Stimulated activated CD8-positive, alpha-beta memory T cell treated with anti-CD3 and anti-CD28 coated beads, Interleukin-12 subunit alpha, Interleukin-12 subunit beta, amount 100 ng/mL, for 24 hours (primary cell): Measurements from ENCODE around the gene KIRREL3.

Experiments used
- DNase-seq: peaks from one replicate; pipeline ENCODE4 v3.0.0-alpha.2; 2020; ENCODE audit errors: extremely low read depth

KIRREL3 gene

DNA sequence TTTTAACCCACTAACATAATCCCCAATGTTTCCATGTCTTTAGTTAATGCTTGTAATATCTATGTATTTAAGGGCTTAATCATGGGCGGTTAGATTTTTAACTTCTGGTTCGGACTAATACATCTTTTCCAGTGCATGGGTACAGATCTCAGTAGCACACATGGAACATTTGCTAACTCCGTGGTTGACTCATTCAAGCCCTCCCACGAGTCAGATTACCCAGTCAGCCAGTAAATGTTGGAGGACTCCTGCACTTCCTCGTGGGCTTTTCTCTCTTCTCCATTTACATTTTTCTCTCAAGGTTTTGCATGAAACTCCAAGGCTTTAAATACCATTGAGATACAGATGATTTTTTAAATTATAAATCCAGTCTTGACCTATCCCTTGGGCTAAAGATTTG, 331.2 kb downstream of the KIRREL3 start:
- DNase-seq, result no peak

DNA sequence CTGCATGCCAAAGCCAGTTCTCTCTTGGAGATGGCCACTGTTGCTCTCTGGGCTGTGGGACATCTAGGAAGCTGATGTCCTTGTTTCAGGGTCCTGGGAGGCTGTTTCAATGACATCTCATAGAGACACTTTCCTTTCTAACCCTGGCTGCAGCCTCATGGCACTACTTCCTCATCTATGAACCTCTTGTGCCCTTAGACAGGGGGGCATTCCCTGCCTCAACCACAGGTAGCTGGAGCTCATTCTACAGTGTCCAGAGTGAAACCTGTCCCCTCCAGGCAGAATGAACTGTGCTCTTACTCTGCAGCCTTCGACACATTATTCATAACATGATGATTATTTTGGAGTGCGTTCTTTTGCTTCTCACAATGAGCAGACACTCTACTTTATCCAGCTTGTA, 335.9 kb downstream of the KIRREL3 start:
- DNase-seq, result no peak

DNA sequence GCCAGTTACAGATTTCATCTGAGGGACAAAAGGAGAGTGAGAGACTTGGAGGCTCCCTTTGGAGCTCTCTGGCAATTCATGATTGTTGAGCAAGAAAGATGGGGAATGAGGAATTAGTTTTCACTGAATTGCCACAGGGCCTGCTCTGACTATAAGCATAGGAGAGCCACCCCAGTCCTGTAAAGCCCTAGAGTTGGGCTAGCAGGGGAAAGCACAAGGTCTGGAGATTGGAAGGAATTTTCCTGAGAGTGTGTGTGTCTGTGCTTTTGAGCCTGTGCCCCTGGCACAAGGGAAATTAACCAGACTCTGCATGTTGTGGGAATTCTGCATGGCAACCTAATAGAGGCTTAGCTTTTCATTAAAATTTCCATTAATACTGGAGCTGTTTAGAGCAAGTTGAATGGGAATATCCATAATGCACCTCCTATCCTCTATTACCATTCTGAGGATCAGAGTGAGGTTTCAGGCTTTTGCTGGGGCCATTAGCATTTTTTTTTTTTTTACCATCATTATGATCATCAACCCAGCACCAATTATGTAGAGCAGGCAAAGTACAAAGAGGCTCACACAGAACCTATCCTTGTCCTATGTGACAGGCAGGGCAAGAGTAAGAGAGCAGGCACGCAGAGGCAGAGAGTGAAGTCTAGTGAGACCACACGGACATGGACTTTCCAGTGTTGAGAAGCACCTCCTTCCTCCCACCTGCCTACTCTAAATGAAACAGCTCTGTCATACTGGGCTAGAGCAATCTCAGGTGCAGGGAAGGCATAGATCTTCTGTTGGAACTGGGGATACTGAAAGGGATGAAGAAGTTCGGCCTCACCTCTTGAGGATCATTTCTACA, 336.6 kb downstream of the KIRREL3 start:
- DNase-seq, result no peak

DNA sequence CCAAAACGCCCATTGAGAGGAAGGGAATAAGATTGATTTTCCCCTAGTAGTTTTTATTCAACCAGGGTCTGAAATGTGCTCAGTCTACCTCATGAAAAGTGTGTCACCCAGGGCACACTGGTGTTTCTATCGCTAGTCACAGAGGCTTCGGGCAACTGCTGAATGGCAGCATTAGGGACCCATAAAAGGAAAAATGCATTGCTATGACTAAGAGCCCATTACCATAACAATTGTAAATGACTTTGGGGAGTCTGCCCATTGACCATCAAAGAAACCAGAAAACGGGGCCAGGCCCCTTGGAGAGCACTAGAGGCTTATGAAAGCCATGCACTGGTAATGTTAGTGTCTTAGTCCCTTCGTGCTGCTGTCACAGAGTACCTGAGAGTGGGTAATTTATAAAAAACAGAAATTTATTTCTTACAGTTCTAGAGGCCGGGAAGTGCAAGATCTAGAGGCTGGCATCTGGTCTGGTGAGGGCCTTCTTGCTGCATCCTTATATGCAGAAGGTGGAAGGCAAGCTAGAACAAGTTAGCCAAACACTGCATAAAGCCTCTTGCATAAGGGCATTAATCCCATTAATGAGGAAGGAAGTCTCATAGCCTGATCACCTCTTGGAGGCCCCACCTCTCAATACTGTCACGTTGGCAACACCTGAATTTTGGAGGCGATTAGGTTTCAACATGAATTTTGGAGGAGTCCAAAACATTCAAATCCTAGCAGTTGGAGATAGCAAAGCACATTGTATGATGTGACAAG, 338.4 kb downstream of the KIRREL3 start:
- no peak for DNase-seq

DNA sequence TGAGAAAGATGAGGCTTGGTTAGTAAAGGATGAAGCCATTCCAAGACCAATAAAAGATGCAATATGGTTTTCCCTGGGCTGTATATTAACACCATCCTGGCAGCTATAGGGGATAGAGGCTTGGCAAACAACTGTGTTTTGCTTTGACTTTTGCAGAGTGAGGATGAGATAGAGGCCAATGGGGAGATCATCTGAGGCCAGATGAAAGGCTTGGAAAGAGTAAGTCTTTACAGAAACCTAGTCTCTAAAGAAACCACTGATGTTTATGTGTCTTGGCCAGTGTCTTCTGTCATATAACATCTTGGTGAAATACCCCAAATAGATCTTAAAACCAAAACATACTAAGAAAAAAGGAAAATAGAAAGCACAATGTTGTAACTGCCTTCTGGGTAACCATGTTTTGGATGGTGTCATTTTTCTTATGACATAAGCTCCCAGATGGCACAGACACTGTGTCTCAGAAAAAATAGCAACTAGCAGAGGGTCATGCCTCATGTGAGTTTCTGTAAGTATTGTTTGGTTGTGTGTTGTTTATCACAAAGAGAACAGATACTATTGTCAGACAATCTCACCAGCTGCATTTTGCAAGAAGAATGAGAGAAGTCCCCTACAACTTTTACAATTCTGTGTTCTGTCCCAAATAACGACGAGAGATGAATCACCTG, 339.7 kb downstream of the KIRREL3 start:
- DNase-seq, result no peak

DNA sequence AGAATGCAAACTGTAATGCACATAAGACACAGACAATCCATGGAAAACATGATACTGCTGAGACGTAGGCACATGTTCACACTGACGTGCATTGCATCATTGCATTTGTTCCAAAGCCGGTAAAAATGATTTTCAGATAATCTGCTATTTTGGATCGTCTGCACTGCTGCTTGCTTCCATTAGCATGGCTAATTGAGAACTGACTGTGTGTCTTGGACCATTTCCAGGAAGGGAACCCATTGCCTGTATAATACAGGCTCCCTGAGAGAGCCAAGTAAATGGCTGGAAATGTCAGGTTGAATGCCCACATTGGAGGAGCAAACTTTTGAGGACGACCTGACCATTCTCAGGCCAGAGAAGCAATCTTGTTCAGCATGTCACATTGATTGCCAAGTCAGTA, 340.2 kb downstream of the KIRREL3 start:
- DNase-seq, result no peak

DNA sequence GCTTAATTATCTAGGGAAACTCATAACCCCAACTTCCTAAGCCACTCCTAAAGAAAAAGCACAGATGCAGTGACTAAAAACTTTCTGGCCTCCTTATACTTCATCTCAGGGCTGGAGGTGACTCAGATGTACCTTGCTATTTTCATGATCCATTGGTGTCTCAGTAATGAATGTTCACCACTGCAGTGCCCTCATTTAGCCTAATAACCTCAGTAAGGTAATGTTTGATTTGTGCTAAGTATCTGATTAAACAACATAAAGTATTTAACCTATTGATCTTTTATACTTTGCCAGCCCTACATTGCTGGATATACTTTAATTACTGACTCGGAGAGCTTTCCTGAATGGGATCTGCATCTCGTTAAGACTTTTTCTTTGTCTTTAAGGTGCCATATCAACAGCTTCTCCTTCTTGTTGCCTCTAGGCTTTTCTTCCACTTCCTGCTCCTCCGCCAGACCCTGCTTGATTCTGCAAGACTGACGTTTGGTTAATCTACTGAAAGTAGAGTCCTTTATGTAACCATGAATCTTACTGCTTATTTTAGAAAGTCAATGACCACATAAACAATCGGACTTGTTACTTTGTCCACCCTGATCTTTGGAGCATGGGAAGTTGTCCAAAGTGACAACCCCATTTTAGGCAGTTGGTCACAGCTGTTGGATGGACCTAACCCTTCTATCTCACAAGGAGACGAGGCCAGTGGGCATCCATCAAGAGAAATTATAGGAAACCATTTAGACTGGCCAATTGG, 342.1 kb downstream of the KIRREL3 start:
- no peak for DNase-seq

DNA sequence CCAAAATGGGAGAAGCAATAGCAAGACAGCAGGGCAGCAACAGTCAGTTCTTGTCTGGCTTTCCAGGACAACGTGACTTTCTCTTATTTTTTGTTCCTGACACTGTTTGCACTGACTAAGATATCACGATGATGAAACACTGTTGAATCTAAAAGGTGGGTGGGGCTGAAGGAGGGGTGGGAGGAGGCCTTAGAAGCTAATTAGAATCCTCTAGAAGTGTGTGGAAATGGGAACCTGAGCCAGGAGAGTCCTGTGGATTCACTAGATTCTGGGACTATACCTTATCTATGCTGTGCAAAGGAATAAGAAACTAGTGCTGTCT, 344.8 kb downstream of the KIRREL3 start:
- no peak for DNase-seq

DNA sequence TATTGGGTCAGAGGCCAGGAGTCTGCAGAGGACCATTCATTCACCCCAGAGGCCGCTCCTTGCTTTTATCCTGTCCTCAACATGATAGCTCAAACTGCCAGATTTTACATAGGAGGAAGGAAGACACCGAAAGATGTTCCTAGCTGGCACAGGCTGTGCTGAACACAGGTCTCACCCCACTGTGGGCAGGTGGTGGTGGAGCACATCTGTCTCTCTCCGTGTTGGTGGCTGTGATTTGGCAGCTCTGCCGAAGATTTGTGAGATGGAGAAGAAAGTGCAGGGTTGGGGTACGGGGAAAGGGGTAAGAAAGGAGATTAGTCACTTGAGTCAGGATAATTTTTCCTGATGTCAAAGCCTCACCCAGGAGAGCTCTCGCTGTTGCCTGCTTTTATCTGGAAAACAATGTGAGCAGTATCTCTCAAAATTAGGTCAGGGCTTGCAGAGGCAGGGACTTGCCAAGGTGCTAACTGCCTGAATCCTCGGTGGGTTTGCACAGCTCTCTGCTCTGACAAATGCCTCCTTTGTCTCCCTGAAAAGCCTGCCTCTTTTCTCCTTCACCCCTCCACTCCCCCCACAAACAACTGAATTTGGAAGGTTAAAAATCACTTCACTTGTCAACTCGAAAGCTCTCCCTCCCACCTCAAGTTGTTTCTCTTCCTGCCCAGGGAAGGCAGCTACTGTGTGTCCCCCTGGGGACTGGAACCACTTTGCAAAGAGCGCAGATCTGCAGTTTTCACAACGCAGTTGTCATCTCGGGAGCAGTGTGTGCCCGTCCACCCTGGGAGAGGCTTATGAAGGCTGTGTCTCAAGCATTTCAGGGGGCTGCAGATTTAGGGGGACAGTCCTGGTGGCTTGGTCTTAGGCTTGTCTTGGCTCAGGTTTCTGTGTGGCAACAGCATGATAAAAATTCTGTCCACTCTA, 345.4 kb downstream of the KIRREL3 start:
- DNase-seq, result no peak

DNA sequence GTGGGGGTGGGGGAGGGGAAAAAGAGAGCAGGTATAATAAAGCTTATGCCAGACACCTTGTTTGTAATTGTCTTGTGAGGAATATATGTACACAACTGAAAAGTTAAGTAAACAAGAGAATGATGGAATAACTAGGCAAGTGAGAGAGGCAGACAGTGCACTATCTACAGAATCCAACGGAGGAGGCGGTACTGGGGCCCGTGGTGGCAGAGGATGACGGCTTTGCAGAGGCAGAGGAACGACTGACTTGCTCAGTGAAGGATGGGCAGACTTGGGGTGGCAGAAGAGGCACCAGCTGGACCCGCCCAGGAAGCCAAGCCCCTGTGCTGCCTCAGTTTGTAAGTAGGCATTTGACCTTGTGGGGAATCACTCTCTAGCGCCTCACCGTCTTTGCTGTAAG, 347.5 kb downstream of the KIRREL3 start:
- DNase-seq, result no peak

DNA sequence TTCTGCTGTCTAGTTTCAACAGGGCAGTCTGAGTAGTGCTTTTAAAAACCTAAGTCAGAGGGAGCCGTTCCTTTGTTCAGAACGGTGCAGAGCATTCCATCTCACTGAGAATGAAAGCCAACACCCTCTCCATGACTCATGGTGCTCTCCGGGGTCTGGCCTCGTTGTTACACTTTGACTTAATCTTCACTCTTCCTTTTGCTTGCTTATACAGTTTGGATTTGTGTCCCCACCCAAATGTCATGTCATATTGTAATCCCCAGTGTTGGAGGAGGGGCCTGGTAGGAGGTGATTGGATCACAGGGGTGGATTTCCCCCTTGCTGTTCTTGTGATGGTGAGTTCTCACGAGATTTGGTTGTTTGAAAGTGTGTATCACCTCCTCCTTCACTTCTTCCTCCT, 352.8 kb downstream of the KIRREL3 start:
- DNase-seq, result no peak

DNA sequence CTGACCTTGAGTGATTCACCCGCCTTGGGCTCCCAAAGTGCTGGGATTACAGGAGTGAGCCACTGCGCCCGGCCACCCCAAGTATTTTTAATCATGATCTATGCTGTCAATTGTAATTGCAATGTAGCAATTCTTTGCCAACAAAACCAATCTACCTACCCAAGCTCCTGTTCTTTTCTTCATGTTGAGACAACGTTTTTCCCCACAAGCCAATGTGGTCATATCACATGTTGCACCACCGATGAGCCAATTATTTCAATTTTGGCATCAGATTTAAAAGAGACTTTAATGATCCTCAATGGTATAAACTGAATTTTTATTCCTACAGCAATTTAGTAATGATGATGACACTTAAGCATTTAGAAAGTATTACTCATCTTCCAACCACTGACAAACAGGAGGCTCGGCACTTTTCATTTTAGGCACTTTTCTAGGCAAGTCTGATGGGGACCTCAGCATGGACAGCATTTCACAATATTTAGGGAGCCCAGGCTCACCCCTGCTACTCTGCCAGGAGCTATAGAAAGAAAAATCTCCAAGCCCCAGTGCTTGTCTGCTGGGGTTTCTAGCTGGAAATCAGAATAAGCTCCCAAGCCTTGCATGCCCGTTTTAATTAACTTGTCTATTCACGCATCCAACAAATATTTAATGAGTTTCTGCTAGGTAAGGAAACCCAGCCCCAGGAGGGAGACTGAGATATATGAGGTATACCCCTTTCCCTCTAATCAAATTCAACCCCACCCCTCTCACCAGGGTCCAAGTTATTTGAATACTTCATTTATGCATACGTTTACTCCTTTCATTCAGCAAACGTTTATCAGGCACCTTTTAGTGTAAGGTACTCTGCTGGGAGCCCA, 353.6 kb downstream of the KIRREL3 start:
- no peak for DNase-seq

DNA sequence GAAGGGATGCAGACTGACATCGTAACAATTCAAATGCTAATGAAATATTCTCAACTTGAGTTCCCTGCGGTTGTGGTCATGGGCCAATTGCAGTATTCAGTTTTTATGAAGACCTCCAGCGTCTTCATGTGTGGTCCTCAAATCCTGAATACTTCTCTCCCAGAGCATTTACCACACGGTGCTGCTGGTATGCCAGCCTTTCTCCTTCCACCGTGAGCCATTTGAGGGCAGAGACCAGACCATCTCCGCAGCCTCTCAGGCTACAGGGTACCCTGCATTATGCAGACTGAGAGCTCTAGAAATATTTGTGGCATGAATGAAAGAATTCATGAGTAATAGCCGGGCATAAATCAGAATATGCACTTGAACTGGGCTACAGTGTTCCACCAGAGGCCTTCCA, 355.4 kb downstream of the KIRREL3 start:
- DNase-seq, result no peak

DNA sequence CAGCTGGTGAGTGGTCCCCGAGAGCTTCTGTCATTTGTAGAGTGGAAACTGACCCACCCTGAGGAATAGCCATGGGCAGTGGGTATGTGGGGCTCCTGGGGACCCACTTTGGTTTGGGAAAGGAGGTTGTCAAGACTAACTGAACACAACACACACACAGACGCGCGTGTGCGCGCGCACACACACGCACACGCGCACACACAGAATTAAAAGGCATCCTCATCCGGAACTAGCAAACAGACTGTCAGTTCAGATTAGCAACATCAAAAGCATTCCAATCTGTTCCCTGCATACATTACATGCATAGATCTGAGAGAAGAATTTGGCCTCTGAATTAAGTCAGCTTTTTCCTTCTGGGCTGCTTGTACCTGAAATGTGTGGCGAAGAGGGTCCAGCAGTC, 360.4 kb downstream of the KIRREL3 start:
- no peak for DNase-seq

DNA sequence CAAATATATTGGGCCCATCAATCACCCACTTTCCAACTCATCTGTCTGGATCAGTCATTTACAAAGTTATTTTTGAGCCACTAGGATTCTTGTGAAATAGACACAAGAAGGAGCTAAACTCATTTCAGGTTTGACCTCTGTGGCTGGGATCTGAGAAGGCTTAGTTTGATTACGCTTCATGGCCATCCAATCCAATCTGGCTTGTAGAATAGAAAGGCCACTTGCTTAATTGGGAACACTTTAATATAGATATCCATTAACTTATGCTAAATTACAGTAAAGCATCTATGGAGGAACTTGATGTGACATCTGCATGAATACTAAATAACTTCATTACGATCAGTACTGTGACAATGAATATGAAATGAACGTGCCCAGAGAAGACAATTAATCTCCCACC, 360.9 kb downstream of the KIRREL3 start:
- DNase-seq, result no peak

DNA sequence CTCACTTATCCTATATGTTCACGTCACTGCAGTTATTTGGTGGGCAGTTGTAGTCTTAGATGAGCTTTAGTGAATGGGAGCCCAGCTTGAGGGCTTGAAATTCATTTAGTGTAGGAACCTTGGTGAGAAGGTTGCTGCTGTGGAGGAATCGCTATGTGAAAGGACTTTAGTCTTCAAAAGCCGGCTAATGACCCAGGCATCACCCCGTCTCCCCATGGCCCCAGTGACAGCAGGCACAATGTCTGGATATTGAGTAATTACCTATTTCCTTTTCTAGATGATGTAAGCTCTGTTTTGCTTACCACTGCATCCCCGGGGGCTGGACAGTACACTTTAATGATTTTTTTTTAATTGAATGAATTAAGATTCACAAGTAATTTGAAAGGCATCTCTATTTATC, 361.9 kb downstream of the KIRREL3 start:
- DNase-seq, result no peak

DNA sequence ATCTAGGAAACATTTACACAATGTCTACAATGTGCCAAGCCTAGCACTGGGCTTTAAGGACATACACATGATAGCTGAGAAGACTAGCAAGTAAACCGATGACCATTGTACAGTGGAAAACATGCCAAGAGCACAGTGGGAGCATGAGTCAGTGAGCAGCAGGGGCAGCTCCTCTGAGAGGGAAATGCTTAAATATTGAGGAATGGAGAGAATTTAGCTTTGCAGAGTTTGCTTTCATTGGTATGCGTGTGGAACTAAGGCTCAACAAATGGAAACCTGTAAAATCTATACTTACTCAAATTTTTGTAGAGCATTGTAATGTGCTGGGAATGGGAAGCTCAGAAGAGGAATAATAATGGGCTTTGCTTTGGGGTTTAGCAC, 362.8 kb downstream of the KIRREL3 start:
- DNase-seq, result no peak

DNA sequence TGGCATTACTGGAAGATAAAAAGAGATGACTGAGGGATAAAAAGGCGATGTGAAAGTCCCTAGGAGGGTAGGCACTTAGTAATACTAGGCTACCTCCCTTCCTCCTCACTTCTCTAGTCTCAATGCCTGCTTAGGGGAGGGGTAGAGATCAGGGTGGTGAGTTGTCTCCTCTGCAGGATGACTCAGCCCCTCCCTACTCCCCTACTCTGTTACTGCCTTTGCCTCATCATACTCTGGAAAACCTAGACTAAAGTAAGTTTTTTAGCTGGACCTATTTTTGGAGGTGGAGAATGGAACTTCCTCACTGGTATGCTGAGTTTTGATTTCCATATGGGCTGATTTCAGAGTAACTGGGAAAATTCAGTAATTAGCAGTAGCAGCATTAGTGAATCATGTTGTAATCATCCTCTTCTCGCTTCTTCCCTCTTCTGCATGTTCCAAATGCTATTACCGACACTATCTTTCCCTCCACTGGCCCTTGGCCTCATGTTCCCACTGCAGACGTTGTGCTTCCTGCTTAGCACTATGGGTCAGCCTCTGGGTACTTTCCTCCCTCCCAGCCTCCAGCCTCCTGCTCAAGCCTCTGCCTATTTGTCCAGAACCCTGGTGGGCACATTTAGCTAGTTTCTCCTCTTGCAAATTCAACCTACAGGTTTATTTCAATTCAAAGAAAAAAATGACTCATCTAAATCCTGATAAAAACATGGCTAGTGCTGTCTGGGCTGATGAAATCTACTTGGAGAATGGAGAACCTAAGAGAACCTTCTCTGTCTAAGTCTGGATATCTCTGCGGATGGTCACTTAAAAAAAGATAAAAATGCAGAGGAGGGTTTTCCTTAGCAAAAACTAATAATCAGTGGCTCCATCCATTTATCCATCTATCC, 363.4 kb downstream of the KIRREL3 start:
- DNase-seq, result no peak

DNA sequence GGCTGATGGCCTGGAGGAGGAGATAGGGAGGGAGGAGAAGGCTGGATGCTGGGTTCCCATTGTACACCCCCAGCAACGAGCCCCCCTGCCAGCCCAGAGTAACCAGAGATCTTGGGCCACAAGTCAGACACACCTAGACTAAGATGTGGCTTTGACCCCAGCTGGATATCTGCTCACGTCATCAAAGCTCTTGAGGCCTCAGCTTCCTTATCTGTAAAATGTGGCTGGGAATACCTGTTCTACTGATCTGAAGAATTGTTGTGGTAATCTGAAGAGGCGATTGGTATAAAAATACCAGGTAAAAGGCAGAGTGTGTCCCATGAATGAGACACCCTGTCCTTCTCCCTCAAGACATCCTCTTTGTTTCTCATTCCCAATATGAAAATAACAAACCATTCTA, 365.1 kb downstream of the KIRREL3 start:
- no peak for DNase-seq
